ENCODE data around the gene FZD7.

Gene FZD7

DNA sequence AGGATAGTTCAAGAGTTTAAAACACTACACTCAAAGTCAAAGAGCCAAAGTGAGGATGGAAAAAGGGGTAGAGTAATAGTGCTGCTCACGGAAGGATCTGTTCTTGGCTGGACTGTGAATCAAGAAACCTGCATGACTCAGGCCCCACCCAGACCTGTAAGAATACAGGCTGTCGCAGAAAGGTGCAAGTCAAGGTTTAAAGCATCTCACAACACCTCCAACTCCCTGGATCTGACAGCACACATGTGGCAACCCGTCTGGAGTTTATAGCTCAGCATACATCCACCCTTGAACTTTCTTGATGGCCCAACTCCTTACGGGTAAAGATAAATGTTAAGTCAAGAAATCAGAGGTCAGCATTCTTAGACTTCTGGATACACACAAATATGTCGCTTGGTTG is 45.7 kb downstream of the FZD7 start:
- in situ Hi-C loops (cut with HindIII; ENCODE audit: low pct_ligation_motif_present, low sequenced_read_pairs) = no loop called here
- no peaks in the 10 kb centered on the region for H3K36me3 ChIP-seq (replicated peaks)
- H3K27ac ChIP-seq = no peak overlapping the region
- H3K4me3 ChIP-seq (ENCODE audit: low read depth, low read length) = no peak overlapping the region
- TF ChIP-seq CTCF (IDR thresholded peaks at IDR 0.05; ENCODE audit: low read depth, low read length, missing control alignments) = no peak
- DNase-seq = no peak
- no peaks in the 10 kb centered on the region for H3K27me3 ChIP-seq (replicated peaks)

DNA sequence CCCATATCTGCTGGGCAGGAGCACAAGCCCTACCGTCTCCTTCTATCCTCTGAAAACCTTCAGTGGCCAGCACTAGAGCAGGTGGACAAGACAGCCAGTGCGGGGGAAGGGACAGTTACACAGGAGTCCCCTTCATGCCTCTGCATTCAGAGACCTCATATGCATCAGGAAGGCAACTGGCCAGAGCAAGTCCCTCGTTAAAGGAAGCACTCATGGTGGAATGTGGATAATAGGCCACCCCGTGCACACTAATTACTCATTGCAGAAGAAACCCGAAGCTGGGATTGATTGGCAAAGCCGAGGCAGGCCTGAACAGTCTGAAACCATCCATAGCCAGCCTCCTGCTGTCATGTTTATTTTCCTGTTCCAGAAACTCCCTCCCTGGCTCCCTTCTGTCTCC is 50.6 kb downstream of the FZD7 start:
- DNase-seq = no peak

More for the DNA sequence above, 50.6 kb downstream of the FZD7 start:
- Histone ChIP-seq H3K27ac (no peak overlapping the region), H3K27me3 (replicated peaks) (no peaks in the 10 kb centered on the region), H3K4me3 (ENCODE audit: low read depth, low read length) (no peak overlapping the region), H3K36me3 (replicated peaks) (no peaks in the 10 kb centered on the region)
- no peak for TF ChIP-seq CTCF (IDR thresholded peaks at IDR 0.05; ENCODE audit: low read depth, low read length, missing control alignments)
- in situ Hi-C loops (cut with HindIII; ENCODE audit: low pct_ligation_motif_present, low sequenced_read_pairs) = no loop called here
